ENCODE results near the gene ETV5. TPM values are rescaled to one million over a fixed set of nuclear protein-coding genes. Genes with fewer than 3 reads are reported as not detected.

The ETV5 gene
- total RNA-seq, 4 donors from 2014 or later = 1.9 to 12.2 (median 4.0) TPM; not detected in 1

GRCh38 chr3:186107215-186108105 is 1.4 kb downstream of the ETV5 start:
- intact Hi-C loops (cut with DNase I; ENCODE audit: low total_unique reads) = no loop called here
- no peaks in the 10 kb centered on the region for H3K36me3 ChIP-seq
- H3K9me3 ChIP-seq = no peaks in the 10 kb centered on the region
- DNase-seq = peak; percentile 51
- peaks cover 63% of the 10 kb centered on the region for H3K27me3 ChIP-seq
- TF ChIP-seq POLR2AphosphoS5 (IDR thresholded peaks at IDR 0.05) (no peak), CTCF (IDR thresholded peaks at IDR 0.05) (no peak), POLR2A (IDR thresholded peaks at IDR 0.05) (no peak)
- peak overlapping the region; percentile 12 to 83 (median 78) for H3K27ac ChIP-seq
- in situ Hi-C loops (cut with MboI; ENCODE audit: low pct_ligation_motif_present in 1 of 4, low pct_unique_long_range_greater_than_20kb in 1 of 4, low sequenced_read_pairs in 3 of 4) = loop anchor here in 1 of 4 donors (25.0 kb wide), 1 partner anchor 680 kb away; the partner anchor contains the start of gene EIF4A2
- H3K4me3 ChIP-seq = peak overlapping the region; percentile 41 to 76 (median 69)
- H3K4me1 ChIP-seq = peaks cover 4 to 62% (median 30%) of the 10 kb centered on the region in 4 donors
- WGBS, 2 donors (ENCODE audit: low coverage in 1 of 2) = 3 to 5% methylated on average over 17 to 45 of the region's 45 CpGs

- Histone ChIP-seq H3K4me3 (no peak overlapping the region), H3K27ac (no peak overlapping the region), H3K9me3 (no peaks in the 10 kb centered on the region), H3K4me1 (peaks cover 4 to 59% (median 28%) of the 10 kb centered on the region in 4 donors), H3K27me3 (peaks cover 44% of the 10 kb centered on the region), H3K36me3 (no peaks in the 10 kb centered on the region)
- intact Hi-C loops (cut with DNase I; ENCODE audit: low total_unique reads) = no loop called here
- DNase-seq = no peak
- TF ChIP-seq POLR2A (IDR thresholded peaks at IDR 0.05) (no peak), CTCF (IDR thresholded peaks at IDR 0.05) (no peak), POLR2AphosphoS5 (IDR thresholded peaks at IDR 0.05) (no peak), EP300 (IDR thresholded peaks at IDR 0.05; ENCODE audit: low read depth) (no peak)
- in situ Hi-C loops (cut with MboI; ENCODE audit: low pct_ligation_motif_present in 1 of 4, low pct_unique_long_range_greater_than_20kb in 1 of 4, low sequenced_read_pairs in 3 of 4) = loop anchor here in 1 of 4 donors (25.0 kb wide), 1 partner anchor 682 kb away; the partner anchor contains the start of gene EIF4A2
- 21 to 44% methylated on average over 6 of the region's 6 CpGs for WGBS, 2 donors (ENCODE audit: low coverage in 1 of 2)
Observed at GRCh38 chr3:186105543-186105942, 3.3 kb downstream of the ETV5 start.

- in situ Hi-C loops (cut with MboI; ENCODE audit: low pct_ligation_motif_present in 1 of 4, low pct_unique_long_range_greater_than_20kb in 1 of 4, low sequenced_read_pairs in 3 of 4) = loop anchor here in 1 of 4 donors (25.0 kb wide), 1 partner anchor 685 kb away; the partner anchor contains the start of gene EIF4A2
Observed at GRCh38 chr3:186102687-186103086, 6.2 kb downstream of the ETV5 start.

More at GRCh38 chr3:186102687-186103086, 6.2 kb downstream of the ETV5 start:
- no peaks in the 10 kb centered on the region for H3K9me3 ChIP-seq
- TF ChIP-seq CTCF (IDR thresholded peaks at IDR 0.05) (no peak), POLR2AphosphoS5 (IDR thresholded peaks at IDR 0.05) (no peak), POLR2A (IDR thresholded peaks at IDR 0.05) (no peak), EP300 (IDR thresholded peaks at IDR 0.05; ENCODE audit: low read depth) (no peak)
- WGBS, 2 donors (ENCODE audit: low coverage in 1 of 2) = 50 to 55% methylated on average over 4 of the region's 4 CpGs
- no peak for DNase-seq
- H3K4me1 ChIP-seq = peaks cover 4 to 45% (median 15%) of the 10 kb centered on the region in 4 donors
- no peak overlapping the region for H3K4me3 ChIP-seq
- intact Hi-C loops (cut with DNase I; ENCODE audit: low total_unique reads) = no loop called here
- H3K27me3 ChIP-seq = peaks cover 25% of the 10 kb centered on the region
- H3K27ac ChIP-seq = no peak overlapping the region
- no peaks in the 10 kb centered on the region for H3K36me3 ChIP-seq

Data from transverse colon (tissue), 4 donors.